Erythroblast (primary cell): ENCODE measurements around the gene RNF19B.

Experiments used
- GATA1 ChIP-seq: IDR thresholded peaks from 2 replicates; pipeline ENCODE4 v1.6.1; 2011; ENCODE audit warnings: low read depth, mild to moderate bottlenecking, control low read depth, low read length, moderate library complexity
- POLR2A ChIP-seq: IDR thresholded peaks from 2 replicates; pipeline ENCODE4 v1.6.1; 2011; ENCODE audit warnings: mild to moderate bottlenecking, low read length

DNA sequence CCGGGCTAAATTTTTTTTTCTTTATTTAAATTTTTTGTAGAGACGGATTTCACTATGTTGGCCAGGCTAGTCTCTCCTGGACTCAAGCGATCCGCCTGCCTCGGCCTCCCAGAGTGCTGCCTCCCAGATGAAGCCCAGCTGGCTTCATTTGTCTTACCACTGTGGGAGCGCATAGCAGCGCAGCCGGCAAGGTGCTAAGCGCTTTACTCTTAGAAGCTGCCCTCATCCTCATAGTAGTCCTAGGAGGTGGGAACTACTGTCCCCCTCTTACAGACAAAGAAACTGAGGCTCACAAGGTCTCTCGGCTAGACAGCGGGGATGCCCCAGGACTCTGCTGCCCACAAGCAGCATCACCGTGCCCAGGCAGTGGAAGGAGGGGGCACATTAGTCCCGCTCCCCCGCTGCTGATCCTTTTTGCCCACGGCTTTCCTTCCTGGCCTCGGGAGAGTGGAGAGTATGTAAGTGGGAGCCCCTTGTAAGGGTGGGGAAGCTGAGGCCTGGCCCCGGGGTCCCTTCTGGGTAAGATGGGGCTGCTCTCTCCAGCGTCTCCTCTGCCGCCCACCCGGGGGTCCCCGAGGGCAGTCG is 64.1 kb downstream of the RNF19B start:
- TF ChIP-seq POLR2A (no peak), GATA1 (no peak)
